H1 (cell line): ENCODE data around the gene SMARCA5. TPM values are rescaled to one million over a fixed set of nuclear protein-coding genes. Genes with fewer than 3 reads are reported as not detected.

Experiments
- CTCF ChIA-PET: fragments of 300-600 bp; sonication (Branson Sonifier 250); formaldehyde crosslinking; loops from one replicate; lab custom pipeline; 2021; ENCODE audit not compliant: partially characterized antibody; lab: Charles Lee
- POLR2A ChIA-PET: fragments of 300-600 bp; sonication (Branson Sonifier 250); formaldehyde crosslinking; loops from one replicate; lab custom pipeline; 2021; ENCODE audit warnings: inconsistent platforms; ENCODE audit not compliant: partially characterized antibody; lab: Charles Lee
- DNase-seq, 2 experiments: peaks; one replicate each; pipeline versions ENCODE4 v3.0.0 to v3.0.0-alpha.2; 2010 to 2022; ENCODE audit warnings: low spot score in 2 of 2, low read depth in 1 of 2, mixed read lengths in 1 of 2
- FAIRE-seq: peaks from 2 replicates; lab custom pipeline; 2011; peaks lifted over from hg19 to GRCh38; lab: Jason Lieb, UNC
- H2AFZ ChIP-seq: 2 replicates; pipeline ENCODE4 v1.8.1; 2012; ENCODE audit warnings: low read length, inconsistent platforms
- H2AK5ac ChIP-seq: 2 replicates; pipeline ENCODE4 v1.6.1; 2013; ENCODE audit warnings: low read depth, low read length
- H2BK120ac ChIP-seq: replicated peaks from 2 replicates; pipeline ENCODE3; 2013; ENCODE audit warnings: low read depth, low read length, inconsistent platforms
- H2BK12ac ChIP-seq: 2 replicates; pipeline ENCODE4 v1.6.1; 2013; ENCODE audit warnings: low read depth, low read length
- H2BK15ac ChIP-seq: 2 replicates; pipeline ENCODE4 v1.6.1; 2013; ENCODE audit warnings: low read length
- H2BK20ac ChIP-seq: 2 replicates; pipeline ENCODE4 v1.6.1; 2013; ENCODE audit warnings: low read length
- H2BK5ac ChIP-seq: 2 replicates; pipeline ENCODE4 v1.6.1; 2013; ENCODE audit warnings: low read depth, low read length
- H3K14ac ChIP-seq: 2 replicates; pipeline ENCODE4 v1.6.1; 2013; ENCODE audit warnings: inconsistent platforms; ENCODE audit not compliant: insufficient read length
- H3K18ac ChIP-seq: 2 replicates; pipeline ENCODE4 v1.6.1; 2013; ENCODE audit warnings: low read length; ENCODE audit errors: extremely low read depth
- H3K23ac ChIP-seq: 2 replicates; pipeline ENCODE4 v1.6.1; 2013; ENCODE audit warnings: inconsistent platforms; ENCODE audit not compliant: insufficient read length
- H3K23me2 ChIP-seq: 2 replicates; pipeline ENCODE4 v1.6.1; 2013; ENCODE audit warnings: low read depth, low read length
- H3K27ac ChIP-seq: 2 replicates; pipeline ENCODE4 v1.6.1; 2011; ENCODE audit warnings: low read depth, low read length, inconsistent platforms
- H3K27me3 ChIP-seq, 4 experiments: replicated peaks in 1 of 4; 1 replicate in 1 of 4; 2 replicates in 3 of 4; pipeline versions ENCODE4 v1.6.1 to v1.8.1; 2011 to 2013; ENCODE audit warnings: low read length in 3 of 4, mild to moderate bottlenecking in 3 of 4, inconsistent platforms in 2 of 4, mixed read lengths in 2 of 4, moderate library complexity in 1 of 4; ENCODE audit not compliant: control insufficient read depth in 3 of 4, insufficient read depth in 3 of 4; ENCODE audit errors: extremely low read depth in 1 of 4
- H3K36me3 ChIP-seq, 4 experiments: 2 replicates each; pipeline versions ENCODE4 v1.6.1 to v1.8.1; 2011 to 2013; ENCODE audit warnings: mild to moderate bottlenecking in 4 of 4, low read length in 3 of 4, moderate library complexity in 2 of 4, control low read depth in 1 of 4, inconsistent platforms in 1 of 4; ENCODE audit not compliant: insufficient read depth in 4 of 4, control insufficient read depth in 2 of 4
- H3K4ac ChIP-seq: replicated peaks from 2 replicates; pipeline ENCODE3; 2013; ENCODE audit warnings: low read length, low read depth, mixed read lengths, inconsistent platforms; ENCODE audit not compliant: insufficient read length
- H3K4me1 ChIP-seq, 4 experiments: replicated peaks in 1 of 4; 1 replicate in 1 of 4; 2 replicates in 3 of 4; pipeline versions ENCODE4 v1.6.1 to v1.8.1; 2011 to 2013; ENCODE audit warnings: low read length in 3 of 4, inconsistent platforms in 2 of 4, mixed read lengths in 1 of 4; ENCODE audit not compliant: insufficient read depth in 4 of 4, control insufficient read depth in 3 of 4
- H3K4me2 ChIP-seq, 2 experiments: 2 replicates each; pipeline versions ENCODE4 v1.6.1 to v1.8.1; 2011 to 2013; ENCODE audit warnings: low read depth in 2 of 2, low read length in 2 of 2, control low read depth in 1 of 2, inconsistent platforms in 1 of 2, mild to moderate bottlenecking in 1 of 2; ENCODE audit not compliant: insufficient read depth in 1 of 2
- H3K4me3 ChIP-seq, 4 experiments: fragments of 200-600, 300-600 bp in 1 of 4; sonication (generic), shearing (Covaris generic), sonication (Bioruptor Twin) in 1 of 4; 2 replicates each; pipeline versions ENCODE4 v1.5.1 to v1.8.1; 2011 to 2016; ENCODE audit warnings: low read length in 4 of 4, low read depth in 3 of 4, control low read depth in 2 of 4, inconsistent platforms in 2 of 4, mild to moderate bottlenecking in 2 of 4, mixed read lengths in 1 of 4, moderate library complexity in 1 of 4; ENCODE audit not compliant: insufficient read depth in 2 of 4; ENCODE audit errors: extremely low read depth in 1 of 4
- H3K56ac ChIP-seq: replicated peaks from 2 replicates; pipeline ENCODE3; 2013; ENCODE audit warnings: low read depth, mild to moderate bottlenecking, mixed read lengths, low read length, inconsistent platforms; ENCODE audit not compliant: insufficient read length
- H3K79me1 ChIP-seq: 2 replicates; pipeline ENCODE4 v1.6.1; 2013; ENCODE audit warnings: low read depth, low read length, control low read depth
- H3K79me2 ChIP-seq, 2 experiments: 2 replicates each; pipeline versions ENCODE4 v1.6.1 to v1.8.1; 2012 to 2013; ENCODE audit warnings: low read length in 2 of 2, mild to moderate bottlenecking in 2 of 2, inconsistent platforms in 1 of 2; ENCODE audit not compliant: insufficient read depth in 2 of 2, control insufficient read depth in 1 of 2
- H3K9ac ChIP-seq, 4 experiments: replicated peaks in 1 of 4; 1 replicate in 1 of 4; 2 replicates in 3 of 4; pipeline versions ENCODE4 v1.6.1 to v1.8.1; 2011 to 2013; ENCODE audit warnings: low read depth in 3 of 4, low read length in 3 of 4, control low read depth in 2 of 4, mild to moderate bottlenecking in 2 of 4, moderate library complexity in 2 of 4, inconsistent platforms in 1 of 4; ENCODE audit errors: extremely low read depth in 1 of 4
- H3K9me3 ChIP-seq, 2 experiments: 2 replicates each; pipeline versions ENCODE4 v1.6.1 to v1.8.1; 2012 to 2013; ENCODE audit warnings: mild to moderate bottlenecking in 2 of 2, moderate library complexity in 2 of 2, control low read depth in 1 of 2, inconsistent platforms in 1 of 2, low read depth in 1 of 2, low read length in 1 of 2, mixed read lengths in 1 of 2; ENCODE audit not compliant: insufficient read depth in 2 of 2
- H4K20me1 ChIP-seq, 2 experiments: replicated peaks in 1 of 2; 2 replicates each; pipeline versions ENCODE3 to v1.8.1; 2011 to 2013; ENCODE audit warnings: inconsistent platforms in 2 of 2, low read length in 2 of 2, mild to moderate bottlenecking in 1 of 2; ENCODE audit not compliant: insufficient read depth in 2 of 2, control insufficient read depth in 1 of 2
- H4K5ac ChIP-seq: 2 replicates; pipeline ENCODE4 v1.6.1; 2013; ENCODE audit warnings: low read length, low read depth, mixed read lengths, inconsistent platforms; ENCODE audit not compliant: insufficient read length
- H4K8ac ChIP-seq: 2 replicates; pipeline ENCODE4 v1.8.0; 2013; ENCODE audit warnings: mild to moderate bottlenecking, moderate library complexity, low read length, inconsistent platforms; ENCODE audit not compliant: insufficient read depth; ENCODE audit errors: extremely low read depth
- H4K91ac ChIP-seq: replicated peaks from 2 replicates; pipeline ENCODE3; 2013; ENCODE audit warnings: low read length, mixed read lengths, inconsistent platforms; ENCODE audit not compliant: insufficient read length
- ATF3 ChIP-seq: IDR thresholded peaks from 2 replicates; pipeline ENCODE4 v1.6.1; 2011; ENCODE audit warnings: low read depth, mild to moderate bottlenecking, low read length; ENCODE audit not compliant: insufficient read depth
- CEBPB ChIP-seq: IDR thresholded peaks from 2 replicates; pipeline ENCODE4 v1.6.1; 2012; ENCODE audit warnings: low read depth, low read length
- CREB1 ChIP-seq: IDR thresholded peaks from 2 replicates; pipeline ENCODE4 v1.6.1; 2012; ENCODE audit warnings: inconsistent platforms
- GABPA ChIP-seq: IDR thresholded peaks from 2 replicates; pipeline ENCODE4 v1.6.1; 2011; ENCODE audit warnings: mild to moderate bottlenecking, low read length, moderate library complexity, borderline replicate concordance; ENCODE audit not compliant: insufficient read depth
- HDAC6 ChIP-seq: IDR thresholded peaks from one replicate; pipeline ENCODE4 v1.7.1; 2012; ENCODE audit warnings: low read depth, mild to moderate bottlenecking, inconsistent platforms, low read length, moderate library complexity
- JUND ChIP-seq: IDR thresholded peaks from 2 replicates; pipeline ENCODE4 v1.6.1; 2011; ENCODE audit warnings: mild to moderate bottlenecking, improper control_type of control experiment, low read length
- KDM1A ChIP-seq: fragments of 200-600, 300-600 bp; sonication (generic); IDR thresholded peaks from 2 replicates; pipeline ENCODE4 v1.7.1; 2016; ENCODE audit warnings: mild to moderate bottlenecking, low read length, borderline replicate concordance
- NRF1 ChIP-seq: IDR thresholded peaks from 2 replicates; pipeline ENCODE4 v1.6.1; 2011; ENCODE audit warnings: mild to moderate bottlenecking, low read depth, low read length, improper control_type of control experiment
- POU5F1 ChIP-seq: IDR thresholded peaks from 2 replicates; pipeline ENCODE4 v1.6.1; 2011; ENCODE audit warnings: low read depth, mild to moderate bottlenecking, low read length, moderate library complexity
- RFX5 ChIP-seq: IDR thresholded peaks from 2 replicates; pipeline ENCODE4 v1.6.1; 2011; ENCODE audit warnings: low read depth, low read length, improper control_type of control experiment, borderline replicate concordance
- SIX5 ChIP-seq: IDR thresholded peaks from 2 replicates; pipeline ENCODE4 v1.6.1; 2011; ENCODE audit warnings: mild to moderate bottlenecking, low read depth, low read length
- SP2 ChIP-seq: IDR thresholded peaks from 2 replicates; pipeline ENCODE4 v1.6.1; 2012; ENCODE audit warnings: mild to moderate bottlenecking, low read length, inconsistent platforms
- TAF1 ChIP-seq: IDR thresholded peaks from 2 replicates; pipeline ENCODE4 v1.6.1; 2011; ENCODE audit warnings: mild to moderate bottlenecking, low read depth, low read length
- TAF7 ChIP-seq: optimal IDR thresholded peaks from 2 replicates; pipeline ENCODE3; 2011; ENCODE audit warnings: low read depth, mild to moderate bottlenecking, inconsistent platforms, low read length, moderate library complexity, borderline replicate concordance
- TCF12 ChIP-seq: IDR thresholded peaks from 2 replicates; pipeline ENCODE4 v1.6.1; 2011; ENCODE audit warnings: low read depth, mild to moderate bottlenecking, low read length
- WGBS, 2 experiments: shearing (Covaris generic) in 1 of 2; methylation state at CpG; one replicate each; pipeline versions ENCODE4 v1.1.6 to v1.1.7; 2013 to 2015; ENCODE audit warnings: low lambda C conversion rate in 2 of 2, mixed read lengths in 2 of 2, inconsistent platforms in 1 of 2, low coverage in 1 of 2, missing lambda C conversion rate in 1 of 2; ENCODE audit not compliant: insufficient replicate concordance in 2 of 2, insufficient coverage in 1 of 2, insufficient read length in 1 of 2; ENCODE audit errors: extremely low coverage in 1 of 2, missing lambda C conversion rate in 1 of 2; 5-methylcytosine and 5-hydroxymethylcytosine counted together
- polyA plus RNA-seq, 7 experiments: library from polyadenylated mRNA; depleted of rRNA in 3 of 7; stranded (reverse) in 5 of 7; unstranded in 2 of 7; fragments of >200 nt in 5 of 7; fragments of 200-250 nt in 2 of 7; gene quantifications; 1 replicate in 5 of 7; 2 replicates in 1 of 7; 4 replicates in 1 of 7; pipeline versions ENCODE4 v1.2.1 to v1.2.3, GENCODE V29; 2011 to 2013; ENCODE audit warnings: missing spikeins in 2 of 7, mixed read lengths in 2 of 7
- total RNA-seq: library from RNA; stranded (reverse); fragmentation: NEBNext Ultra II Directional; extraction: Animal tissue kit (Norgen Biotek cat#: 25700); gene quantifications from 2 replicates; pipeline ENCODE4 v1.2.1, GENCODE V29; 2021

SMARCA5 gene
- total and polyA plus RNA-seq, 2 of the 8 experiments (the other 6 are each of a cell fraction or from before 2014, with no cell fraction given), result 13.9 to 112 TPM

GRCh38 chr4:143558286-143558685, 44.8 kb downstream of the SMARCA5 start:
- H3K4me3 ChIP-seq, result no peak overlapping the region
- H2BK120ac ChIP-seq, result no peak overlapping the region
- ChIA-PET CTCF (interaction anchor here (0.6 to 6.6 kb wide), 27 partner anchors 8 to 1526 kb away, joined by 3 to 55 read pairs (median 4); no protein-coding TSS in a partner anchor), POLR2A (interaction anchor here (0.6 to 1.4 kb wide), 4 partner anchors 23 to 537 kb away, joined by 3 to 6 read pairs (median 3); no protein-coding TSS in a partner anchor)
- H3K4ac ChIP-seq, result no peak overlapping the region
- no peak overlapping the region for H2AFZ ChIP-seq
- no peaks in the 10 kb centered on the region; the same call in 1 of the 2 replicates for H3K23me2 ChIP-seq
- peaks cover 0 to 15% (median 0%) of the 10 kb centered on the region in 4 experiments; a peak in 1 of 8 replicates for H3K36me3 ChIP-seq
- H3K56ac ChIP-seq, result no peak overlapping the region
- H3K27me3 ChIP-seq, result no peaks in the 10 kb centered on the region
- H3K9me3 ChIP-seq, result no peaks in the 10 kb centered on the region
- FAIRE-seq, result no peak
- no peaks in the 10 kb centered on the region; a peak in 1 of 7 replicates for H3K4me1 ChIP-seq
- no peak overlapping the region for H4K5ac ChIP-seq
- no peak overlapping the region for H3K27ac ChIP-seq
- 100% methylated on average over 2 of the region's 2 CpGs; no CpG with 5 or more reads in 1 of the 2 experiments for WGBS, 2 experiments
- H3K79me2 ChIP-seq, result no peaks in the 10 kb centered on the region
- H2BK15ac ChIP-seq, result no peak overlapping the region
- H3K14ac ChIP-seq, result no peak overlapping the region
- H2AK5ac ChIP-seq, result no peak overlapping the region
- no peak overlapping the region for H4K91ac ChIP-seq
- no peak overlapping the region for H2BK5ac ChIP-seq
- H2BK12ac ChIP-seq, result no peak overlapping the region
- H3K79me1 ChIP-seq, result no peaks in the 10 kb centered on the region
- H3K18ac ChIP-seq, result no peak overlapping the region
- no peak for DNase-seq
- no peak overlapping the region for H3K23ac ChIP-seq
- no peaks in the 10 kb centered on the region for H4K20me1 ChIP-seq
- H3K9ac ChIP-seq, result no peak overlapping the region
- H3K4me2 ChIP-seq, result no peak overlapping the region; a peak in 1 of 4 replicates
- H4K8ac ChIP-seq, result no peak overlapping the region
- no peak overlapping the region for H2BK20ac ChIP-seq
- TF ChIP-seq GABPA, result no peak
- TF ChIP-seq SP2, result no peak
- TF ChIP-seq TAF7, result no peak
- TF ChIP-seq CEBPB, result no peak
- TF ChIP-seq CREB1, result no peak
- TF ChIP-seq HDAC6, result no peak
- no peak for TF ChIP-seq KDM1A
- TF ChIP-seq POU5F1, result no peak
- TF ChIP-seq TAF1, result no peak
- TF ChIP-seq SIX5, result no peak
- TF ChIP-seq RFX5, result no peak
- no peak for TF ChIP-seq ATF3
- no peak for TF ChIP-seq TCF12
- no peak for TF ChIP-seq JUND
- TF ChIP-seq NRF1, result no peak
